Activated T-cell treated with anti-CD3 and anti-CD28 coated beads for 1 hour (primary cell): Measurements from ENCODE around the gene OR2V1.
A peak's percentile ranks its signal among the peaks of the same experiment; 100 is the strongest.
"Not testable (repeated sequence)": the region's sequence is repeated elsewhere in the genome, so short reads cannot be mapped to it uniquely, and the experiment has no call there.

Experiments used
- DNase-seq: peaks from one replicate; pipeline ENCODE4 v3.0.0-alpha.2; 2020; ENCODE audit warnings: low read depth

Gene OR2V1, protein sequence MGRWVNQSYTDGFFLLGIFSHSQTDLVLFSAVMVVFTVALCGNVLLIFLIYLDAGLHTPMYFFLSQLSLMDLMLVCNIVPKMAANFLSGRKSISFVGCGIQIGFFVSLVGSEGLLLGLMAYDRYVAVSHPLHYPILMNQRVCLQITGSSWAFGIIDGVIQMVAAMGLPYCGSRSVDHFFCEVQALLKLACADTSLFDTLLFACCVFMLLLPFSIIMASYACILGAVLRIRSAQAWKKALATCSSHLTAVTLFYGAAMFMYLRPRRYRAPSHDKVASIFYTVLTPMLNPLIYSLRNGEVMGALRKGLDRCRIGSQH

DNA sequence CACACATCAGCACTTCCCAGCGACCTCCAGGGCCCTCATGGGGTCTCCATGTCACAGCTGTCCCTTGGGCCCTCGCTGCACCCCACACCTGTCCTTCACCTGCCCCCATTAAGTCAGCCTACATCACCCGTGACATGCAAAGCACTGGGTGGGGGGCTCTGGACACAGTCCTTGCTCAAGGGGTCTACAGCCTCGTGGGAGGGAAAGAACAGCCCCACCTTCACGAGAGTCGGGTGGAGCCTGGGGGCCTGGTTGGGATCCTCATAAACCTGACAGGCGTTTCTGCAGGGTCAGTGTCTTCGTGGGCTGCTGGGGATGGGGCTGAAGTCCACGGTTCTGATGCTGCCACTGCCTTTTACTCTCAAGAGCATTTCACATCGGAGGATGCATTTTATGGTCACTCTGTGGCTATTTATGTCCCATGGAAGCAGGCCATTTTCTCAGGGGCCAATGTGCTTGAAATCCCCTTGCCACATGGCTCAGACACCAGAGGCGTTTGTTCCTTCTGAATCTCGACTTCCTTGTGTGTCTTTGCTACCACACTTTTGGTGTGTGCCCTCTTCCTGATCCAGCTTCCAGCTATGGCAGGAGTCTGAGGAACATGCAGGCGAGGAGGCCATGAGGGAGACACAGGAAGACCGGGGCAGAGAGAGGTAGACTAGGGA is at the start of gene OR2V1:
Gene OR2V1 (minus strand): TSS at position 338 of the 665 bp plus-strand sequence. CDS start 5,865 bp downstream, outside the sequence.
- DNase-seq, result no peak

DNA sequence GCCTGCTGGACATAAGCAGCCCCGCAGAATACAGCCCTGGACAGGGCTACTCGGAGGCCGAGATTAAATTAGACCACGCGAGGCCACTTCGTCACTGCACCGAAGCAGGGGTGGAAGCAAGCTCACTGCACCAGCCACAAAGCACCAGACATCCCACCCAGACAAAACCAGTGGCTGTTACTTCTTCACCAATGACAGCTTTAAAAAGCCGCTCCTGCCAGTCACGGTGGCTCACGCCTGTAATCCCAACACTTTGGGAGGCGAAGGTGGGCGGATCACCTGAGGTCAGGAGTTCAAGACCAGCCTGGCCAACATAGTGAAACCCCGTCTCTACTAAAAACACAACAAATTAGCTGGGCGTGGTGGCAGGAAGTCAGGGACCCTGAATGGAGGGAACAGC is 46.6 kb upstream of the OR2V1 start:
- not testable (repeated sequence) for DNase-seq

DNA sequence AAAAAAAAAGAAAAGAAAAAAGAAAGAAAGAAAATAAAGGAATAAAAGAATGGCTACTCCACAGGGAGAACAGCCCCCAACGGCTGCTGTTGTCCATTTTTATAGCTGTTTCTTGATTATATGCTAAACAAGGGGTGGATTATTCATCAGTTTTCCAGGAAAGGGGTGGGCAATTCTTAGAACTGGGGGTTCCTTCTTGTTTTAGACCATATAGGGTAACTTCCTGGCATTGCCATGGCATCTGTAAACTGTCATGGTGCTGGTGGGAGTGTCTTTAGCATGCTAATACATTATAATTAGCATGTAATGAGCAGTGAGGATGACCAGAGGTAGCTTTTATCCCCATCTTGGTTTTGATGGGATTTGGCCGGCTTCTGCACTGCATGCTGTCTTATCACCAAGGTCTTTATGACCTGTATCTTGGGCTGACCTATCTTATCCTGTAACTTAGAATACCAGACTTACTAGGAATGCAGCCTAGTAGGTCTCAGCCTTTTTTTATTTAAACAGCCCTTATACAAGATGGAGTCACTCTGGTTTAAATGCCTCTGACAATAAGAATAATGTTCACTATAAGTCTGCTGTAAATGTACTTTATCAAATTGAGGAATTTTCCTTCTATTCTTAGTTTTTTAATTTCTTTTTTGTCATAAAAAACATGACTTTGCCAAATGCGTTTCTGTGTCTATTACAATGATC is 45.4 kb upstream of the OR2V1 start:
- DNase-seq, result no peak

DNA sequence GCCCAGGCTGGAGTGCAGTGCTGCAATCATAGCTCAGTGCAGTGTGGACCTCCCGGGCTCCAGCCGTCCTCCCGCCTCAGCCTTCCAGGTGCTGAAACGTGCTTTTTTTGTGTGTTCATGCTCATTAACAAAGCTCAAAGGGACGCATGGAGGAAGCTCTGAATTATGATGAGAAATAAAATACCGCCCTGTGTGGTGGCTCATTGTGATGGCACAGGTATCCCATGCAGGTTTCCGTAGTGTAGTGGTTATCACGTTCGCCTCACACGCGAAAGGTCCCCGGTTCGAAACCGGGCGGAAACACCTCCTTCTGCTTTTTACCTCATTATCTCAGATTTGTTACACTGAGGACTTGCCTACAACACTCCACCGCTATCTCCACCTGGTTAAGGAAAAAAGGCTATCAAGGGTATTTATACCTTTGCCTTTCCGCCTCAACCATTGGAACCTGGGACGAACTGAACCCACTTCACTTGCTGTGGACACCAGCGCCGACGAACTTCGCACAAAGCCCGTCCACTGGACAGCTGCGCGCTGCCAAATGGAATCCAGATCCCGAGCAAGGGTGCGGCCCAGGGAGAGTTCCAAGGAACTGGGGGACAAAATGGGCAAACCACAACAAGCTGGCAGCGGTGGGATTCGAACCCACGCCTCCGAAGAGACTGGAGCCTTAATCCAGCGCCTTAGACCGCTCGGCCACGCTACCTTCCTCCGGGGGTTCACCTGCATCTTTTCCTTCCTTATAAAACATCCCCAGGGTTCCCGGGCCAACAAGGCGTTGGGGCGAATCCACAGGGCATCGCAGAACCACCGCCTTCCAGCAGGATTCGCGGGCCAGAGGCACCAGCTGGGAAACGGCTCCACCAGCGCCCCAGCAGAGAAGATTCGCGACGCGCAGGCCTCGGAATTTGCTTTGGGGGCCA is 42.7 kb upstream of the OR2V1 start:
- peak; percentile 33 for DNase-seq

DNA sequence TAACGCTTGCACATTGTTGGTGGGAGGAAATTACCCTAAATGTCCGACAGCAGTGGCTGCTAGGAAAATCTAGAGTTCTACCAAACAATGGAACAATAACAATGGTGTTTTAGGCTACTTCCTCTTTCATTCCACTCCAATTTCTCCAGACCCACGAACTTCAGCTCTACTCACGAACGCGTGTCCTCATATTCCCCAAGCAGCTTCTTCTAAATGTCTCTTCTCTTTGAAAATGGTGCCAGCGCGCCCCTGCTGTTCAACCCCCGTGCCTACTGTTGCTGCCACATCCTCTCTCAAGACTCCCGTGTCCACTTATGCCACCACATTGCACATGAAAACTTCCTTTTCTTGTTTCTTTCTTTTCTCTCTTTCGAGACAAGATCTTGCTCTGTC is 42.1 kb upstream of the OR2V1 start:
- no peak for DNase-seq

DNA sequence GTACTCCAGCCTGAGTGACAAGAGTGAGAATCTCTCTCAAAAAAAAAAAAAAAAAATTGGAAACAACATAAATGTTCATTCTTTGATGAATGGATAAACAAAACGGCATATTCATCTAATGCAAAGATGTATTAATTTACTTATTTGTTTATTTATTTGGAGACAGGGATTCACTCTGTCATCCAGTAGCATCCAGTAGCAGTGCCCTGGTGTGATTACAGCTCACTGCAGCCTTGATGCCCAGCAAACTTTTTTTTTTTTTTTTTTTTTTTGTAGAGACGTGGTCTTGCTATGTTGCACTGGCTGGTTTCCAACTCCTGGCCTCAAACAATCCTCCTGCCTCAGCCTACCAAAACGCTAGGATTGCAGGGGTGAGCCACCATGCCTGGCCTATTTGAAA is 40.8 kb upstream of the OR2V1 start:
- DNase-seq, result no peak

DNA sequence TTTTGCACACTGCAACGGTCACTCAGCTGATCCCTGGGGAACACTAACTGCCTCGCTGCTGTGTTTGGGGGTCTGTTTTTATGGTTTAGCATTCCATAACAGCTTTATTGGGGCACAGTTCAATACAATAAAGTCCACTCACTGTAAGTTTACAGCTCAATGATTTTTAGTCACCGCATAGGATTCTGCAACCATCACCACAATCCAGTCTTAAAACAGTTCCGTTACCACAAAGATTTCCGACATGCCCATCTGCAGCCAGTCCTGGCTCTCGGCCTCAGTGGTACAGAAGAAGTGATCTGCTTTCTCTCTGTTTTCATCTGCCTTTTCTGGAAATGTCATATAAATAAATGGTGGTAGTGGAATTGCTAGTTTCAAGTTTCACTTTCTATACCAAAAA is 40.0 kb upstream of the OR2V1 start:
- DNase-seq, result no peak

DNA sequence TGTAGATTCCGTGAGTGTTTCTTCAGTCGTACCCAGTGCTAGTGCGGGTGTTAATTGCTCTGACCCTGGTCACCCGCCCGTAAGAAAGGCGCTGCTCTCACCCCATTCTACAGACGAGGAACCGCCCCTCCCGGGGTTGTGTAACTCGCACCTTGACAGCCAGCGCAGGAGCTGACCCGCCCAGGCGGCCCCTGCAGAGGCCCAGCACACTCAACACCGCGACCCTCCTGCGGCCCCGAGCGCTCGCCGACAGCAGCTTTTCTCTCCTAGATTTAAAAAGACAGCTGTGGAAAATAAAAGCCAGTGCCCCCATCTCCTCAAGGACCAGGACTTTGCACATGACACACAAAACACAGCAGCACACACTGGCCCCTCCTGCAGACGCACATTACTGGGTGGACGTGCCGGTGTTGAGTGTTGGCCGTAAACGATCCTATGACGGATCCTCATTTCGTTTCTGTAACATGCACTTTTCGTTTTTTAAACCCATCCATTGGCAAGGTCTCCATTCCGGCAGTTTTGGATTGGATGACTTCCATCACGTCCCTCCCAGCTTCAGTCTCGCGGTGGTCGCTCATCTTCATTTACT is 39.4 kb upstream of the OR2V1 start:
- DNase-seq, result no peak

DNA sequence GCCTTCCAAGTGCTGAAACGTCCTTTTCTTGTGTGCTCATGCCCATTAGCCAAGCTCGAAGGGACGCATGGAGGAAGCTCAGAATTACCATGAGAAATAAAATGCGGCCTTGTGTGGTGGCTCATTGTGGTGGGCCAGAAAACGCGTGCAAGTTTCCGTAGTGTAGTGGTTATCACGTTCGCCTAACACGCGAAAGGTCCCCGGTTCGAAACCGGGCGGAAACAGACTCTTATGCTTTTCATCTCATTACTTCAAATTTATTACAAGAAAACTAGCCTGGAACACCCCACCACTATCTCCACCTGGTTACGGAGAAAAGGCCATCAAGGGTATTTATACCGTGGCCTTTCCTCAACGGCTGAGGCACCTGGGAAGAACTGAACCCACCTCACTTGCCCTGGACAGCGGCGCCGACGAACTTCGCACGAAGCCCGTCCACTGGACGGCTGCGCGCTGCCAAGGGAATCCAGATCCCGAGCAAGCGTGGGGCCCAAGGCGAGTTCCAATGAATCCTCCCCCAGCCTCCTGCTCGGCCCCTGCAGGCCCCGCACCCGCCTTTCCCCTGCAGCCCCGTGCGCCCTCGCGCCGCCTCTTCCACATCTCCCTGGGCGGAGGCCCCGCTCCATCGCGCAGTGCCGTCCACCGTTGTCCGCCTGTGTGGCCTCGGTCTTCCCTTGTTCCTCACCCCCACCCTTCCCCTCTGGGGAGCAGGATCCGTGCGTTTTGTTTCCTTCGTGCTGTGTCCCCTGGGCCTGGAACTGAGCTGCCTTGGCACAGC is 38.7 kb upstream of the OR2V1 start:
- DNase-seq, result peak; percentile 69

DNA sequence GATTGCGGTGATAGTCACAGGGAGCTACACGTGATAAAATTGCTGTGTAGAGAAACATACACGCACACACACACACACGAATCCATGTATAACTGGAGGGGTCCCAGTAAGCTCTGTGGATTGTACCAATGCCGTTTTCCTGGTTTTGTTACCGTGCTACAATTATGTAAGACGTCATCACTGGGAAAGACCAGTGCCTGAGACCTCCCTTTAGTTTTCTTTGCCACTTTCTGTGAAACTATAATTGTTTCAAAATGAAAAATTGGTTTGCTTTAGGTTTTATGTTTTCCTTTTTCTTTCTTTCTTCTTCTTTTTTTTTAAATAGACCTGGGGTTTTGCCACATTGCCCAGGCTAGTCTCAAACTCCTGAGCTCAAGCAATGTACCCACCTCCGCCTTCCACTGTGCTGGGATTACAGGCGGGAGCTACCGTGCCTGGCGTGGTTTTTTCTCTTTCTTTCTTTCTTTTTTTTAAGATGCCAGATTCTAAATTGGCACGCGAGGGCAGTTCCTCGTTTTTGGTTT is 37.7 kb upstream of the OR2V1 start:
- no peak for DNase-seq

DNA sequence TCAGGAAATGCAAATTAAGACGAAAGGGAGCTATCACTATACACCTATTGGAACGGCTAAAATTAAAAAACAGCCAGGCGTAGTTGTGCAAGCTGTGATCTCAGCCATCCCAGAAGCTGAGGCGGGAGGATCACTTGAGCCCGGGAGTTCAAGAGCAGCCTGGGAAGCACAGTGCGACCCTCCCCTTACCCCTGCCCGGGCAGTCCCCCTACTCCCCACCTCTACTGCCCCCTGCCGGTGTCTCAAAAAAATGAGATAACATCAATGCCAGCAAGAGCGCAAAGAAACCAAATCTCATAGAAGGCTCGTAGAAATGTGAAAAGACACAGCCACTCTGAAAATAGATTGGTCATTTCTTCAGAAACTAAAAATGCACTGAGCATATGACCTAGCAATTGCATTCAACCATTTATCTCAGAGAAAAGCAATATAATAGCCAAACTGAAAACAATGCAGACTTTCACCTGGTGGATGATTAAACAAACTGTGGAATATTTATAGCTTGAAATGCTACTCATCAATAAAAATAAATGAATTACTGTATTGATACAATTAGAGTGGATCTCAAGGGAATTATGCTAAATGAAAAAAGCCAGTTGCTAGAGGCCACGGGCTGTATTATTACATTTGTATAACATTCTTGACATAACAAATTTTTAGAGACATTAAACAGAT is 37.0 kb upstream of the OR2V1 start:
- no peak for DNase-seq

DNA sequence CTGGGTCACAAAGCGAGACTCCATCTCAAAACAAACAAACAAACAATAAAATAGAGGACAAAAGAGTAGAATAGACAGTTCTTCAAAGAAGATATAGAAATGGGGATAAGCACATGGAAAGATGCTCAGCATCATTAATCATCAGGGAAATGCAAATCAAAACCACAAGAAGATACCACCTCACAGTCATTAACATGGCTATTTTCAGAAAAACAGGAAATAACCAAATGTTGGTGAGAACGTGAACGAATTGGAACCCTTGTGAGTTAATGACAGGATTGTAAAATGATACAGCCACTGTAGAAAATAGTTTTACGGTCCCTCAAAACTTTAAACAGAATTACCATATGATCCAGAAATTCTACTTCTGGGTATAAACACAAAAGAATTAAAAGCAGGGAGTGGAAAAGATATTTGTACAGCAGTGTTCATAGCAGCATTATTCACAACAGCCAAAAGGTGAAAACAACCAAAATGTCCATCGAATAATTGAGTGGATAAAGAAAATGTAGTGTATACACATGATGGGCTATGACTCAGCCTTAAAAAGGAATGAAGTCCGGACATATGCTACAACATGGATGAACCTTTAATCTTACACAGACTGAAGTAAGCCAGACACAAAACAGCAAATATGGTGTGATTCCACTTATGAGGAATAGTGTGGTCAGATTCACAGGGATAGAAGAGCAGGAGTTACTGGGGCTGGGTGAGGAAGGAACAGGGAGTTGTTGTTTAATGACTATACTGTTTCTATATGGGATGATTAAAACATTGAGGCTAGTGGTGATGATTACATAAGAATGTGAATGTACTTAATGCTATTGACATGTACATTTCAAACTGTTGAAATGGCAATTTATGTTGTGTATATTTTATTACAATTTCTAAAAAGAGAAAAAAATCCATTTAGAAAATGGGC is 36.1 kb upstream of the OR2V1 start:
- DNase-seq, result no peak

DNA sequence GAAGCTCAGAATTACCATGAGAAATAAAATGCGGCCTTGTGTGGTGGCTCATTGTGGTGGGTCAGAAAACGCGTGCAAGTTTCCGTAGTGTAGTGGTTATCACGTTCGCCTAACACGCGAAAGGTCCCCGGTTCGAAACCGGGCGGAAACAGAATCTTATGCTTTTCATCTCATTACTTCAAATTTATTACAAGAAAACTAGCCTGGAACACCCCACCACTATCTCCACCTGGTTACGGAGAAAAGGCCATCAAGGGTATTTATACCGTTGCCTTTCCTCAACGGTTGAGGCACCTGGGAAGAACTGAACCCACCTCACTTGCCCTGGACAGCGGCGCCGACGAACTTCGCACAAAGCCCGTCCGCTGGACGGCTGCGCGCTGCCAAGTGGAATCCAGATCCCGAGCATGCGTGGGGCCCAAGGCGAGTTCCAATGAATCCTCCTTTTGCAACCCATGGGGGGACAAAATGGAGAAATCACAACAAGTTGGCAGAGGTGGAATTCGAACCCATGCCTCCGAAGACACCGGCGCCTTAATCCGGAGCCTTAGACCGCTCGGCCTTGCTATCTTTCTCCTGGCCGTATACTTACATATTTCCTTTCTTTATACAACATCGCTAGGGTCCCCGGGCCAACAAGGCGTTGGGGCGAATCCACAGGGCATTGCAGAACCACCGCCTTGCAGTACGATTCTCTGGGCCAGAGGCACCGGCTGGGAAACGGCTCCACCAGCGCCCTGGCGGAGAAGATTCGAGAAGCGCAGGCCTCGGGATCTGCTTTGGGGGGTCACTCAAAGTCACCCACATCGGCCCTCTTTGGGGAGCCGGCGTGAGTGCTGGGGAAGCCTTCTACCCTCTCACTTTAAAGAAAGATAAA is 33.3 kb upstream of the OR2V1 start:
- no peak for DNase-seq

DNA sequence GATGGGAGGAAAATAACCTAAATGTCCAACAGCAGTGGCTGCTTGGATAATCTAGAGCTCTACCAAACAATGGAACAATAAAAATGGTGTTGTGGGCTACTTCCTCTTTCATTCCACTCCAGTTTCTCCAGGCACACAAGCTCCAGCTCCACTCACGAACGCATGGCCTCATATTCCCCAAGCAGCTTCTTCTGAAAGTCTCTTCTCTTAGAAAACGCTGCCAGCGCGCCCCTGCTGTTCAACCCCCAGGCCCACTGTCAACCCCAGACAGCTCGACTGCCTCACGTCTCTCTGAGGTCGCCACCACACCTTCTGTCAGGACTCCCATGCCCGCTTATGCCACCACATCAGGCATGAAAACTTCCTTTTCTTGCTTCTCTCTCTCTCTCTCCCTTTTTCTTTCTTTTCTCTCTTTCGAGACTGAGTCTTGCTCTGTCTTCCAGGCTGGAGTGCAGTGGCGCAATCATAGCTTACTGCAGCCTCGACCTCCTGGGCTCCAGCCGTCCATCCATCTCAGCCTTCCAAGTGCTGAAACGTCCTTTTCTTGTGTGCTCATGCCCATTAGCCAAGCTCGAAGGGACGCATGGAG is 32.6 kb upstream of the OR2V1 start:
- DNase-seq, result no peak

DNA sequence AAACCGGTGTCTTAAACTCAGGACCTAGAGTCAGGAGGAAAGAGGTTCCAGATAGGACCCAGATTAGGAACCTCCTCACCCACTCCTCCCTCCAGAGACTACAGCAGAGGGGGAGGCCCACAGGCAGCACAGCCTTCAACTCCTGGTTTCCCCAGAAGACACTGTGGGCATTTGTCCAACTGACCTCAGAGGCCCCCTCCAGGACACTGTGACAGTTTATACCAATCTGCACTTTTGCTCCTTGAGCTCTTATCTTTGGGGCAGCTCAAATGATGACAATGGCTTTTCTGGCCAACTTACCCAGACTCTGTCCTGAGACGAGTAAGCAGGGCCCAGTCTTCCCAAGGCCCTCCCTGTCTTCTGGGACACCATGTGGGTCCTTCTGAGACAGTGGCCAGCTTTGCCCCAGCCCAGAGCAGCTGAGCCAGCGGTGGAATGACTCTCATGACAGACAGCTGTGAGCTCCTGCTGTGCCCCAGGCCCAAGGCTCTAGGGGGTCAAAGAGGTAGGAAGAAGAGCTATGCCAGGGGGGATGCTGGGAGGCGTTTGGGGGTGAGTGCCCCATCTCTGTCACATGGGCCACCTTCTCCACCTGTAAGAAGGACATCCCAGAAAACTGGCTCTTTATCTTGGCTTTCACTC is 30.7 kb upstream of the OR2V1 start:
- DNase-seq, result no peak

DNA sequence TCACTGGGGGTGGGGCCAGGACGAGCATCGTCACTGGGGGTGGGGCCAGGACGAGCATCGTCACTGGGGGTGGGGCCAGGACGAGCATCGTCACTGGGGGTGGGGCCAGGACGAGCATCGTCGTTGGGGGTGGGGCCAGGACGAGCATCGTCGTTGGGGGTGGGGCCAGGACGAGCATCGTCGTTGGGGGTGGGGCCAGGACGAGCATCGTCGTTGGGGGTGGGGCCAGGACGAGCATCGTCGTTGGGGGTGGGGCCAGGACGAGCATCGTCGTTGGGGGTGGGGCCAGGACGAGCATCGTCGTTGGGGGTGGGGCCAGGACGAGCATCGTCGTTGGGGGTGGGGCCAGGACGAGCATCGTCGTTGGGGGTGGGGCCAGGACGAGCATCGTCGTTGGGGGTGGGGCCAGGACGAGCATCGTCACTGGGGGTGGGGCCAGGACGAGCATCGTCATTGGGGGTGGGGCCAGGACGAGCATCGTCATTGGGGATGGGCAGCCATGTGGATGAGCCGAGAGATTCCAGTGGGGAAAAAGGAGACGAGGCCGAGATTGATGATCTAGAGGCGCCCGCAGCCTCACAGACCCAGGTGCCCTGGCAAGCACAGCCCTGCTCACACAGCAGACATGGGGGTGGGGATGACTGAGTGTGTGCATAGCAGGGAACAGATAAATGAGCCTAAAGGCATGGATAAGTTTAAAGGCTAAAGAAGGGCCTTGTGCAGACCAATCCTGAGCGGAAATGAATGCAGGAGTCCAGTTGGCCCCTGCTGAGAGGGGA is 30.0 kb upstream of the OR2V1 start:
- DNase-seq, result not testable (repeated sequence)
